Measurements from ENCODE around the gene PNRC2. TPM values are rescaled to one million over a fixed set of nuclear protein-coding genes. Genes with fewer than 3 reads are reported as not detected.

Gene PNRC2
- total and polyA plus RNA-seq, 7 donors: 39.5 to 179 (median 61.8) TPM

DNA sequence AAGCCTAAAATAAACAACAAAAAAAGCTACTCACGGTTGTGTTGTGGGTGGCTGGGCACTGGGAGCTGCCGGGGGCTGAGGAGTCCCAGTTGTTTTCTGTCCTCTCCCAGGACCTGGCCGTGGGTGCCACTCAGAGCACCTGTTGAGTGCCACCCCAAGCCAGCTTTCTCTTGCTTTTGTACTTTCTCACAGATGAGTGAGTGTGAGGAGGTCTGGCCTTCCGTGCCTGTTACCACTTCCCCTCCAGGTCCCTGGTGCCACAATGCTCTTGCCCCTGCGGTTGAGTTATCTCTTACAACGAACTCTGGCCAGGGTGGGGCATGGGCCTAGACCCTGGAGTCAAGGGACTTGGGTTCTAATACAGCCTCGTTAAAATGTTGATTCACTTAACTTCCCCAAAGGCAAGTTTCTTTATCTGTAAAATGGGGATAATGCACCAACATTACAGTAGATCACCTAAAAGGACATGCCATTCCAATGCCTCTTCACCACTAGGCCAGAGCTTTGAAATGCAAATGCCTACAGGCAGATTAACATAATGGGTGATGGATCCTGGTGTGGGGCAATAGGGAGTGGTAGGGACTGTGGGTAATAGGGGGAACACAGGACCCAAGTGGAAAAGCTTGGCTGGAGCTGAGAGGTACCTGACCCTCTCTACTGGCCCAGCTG is 46.3 kb upstream of the PNRC2 start, which contains the start of gene CNR2:
Gene CNR2 (minus strand): TSS at position 151 of the 669 bp plus-strand sequence. CDS start 37,745 bp downstream, outside the sequence.
- WGBS, 3 donors: 70 to 85% (median 77%) methylated on average over 7 of the region's 7 CpGs

GRCh38 chr1:23914921-23915320 is 44.7 kb upstream of the PNRC2 start:
- no peak overlapping the region for H3K27ac ChIP-seq
- H3K36me3 ChIP-seq (ENCODE audit: insufficient read depth in 1 of 2, low read depth in 1 of 2): no peaks in the 10 kb centered on the region
- WGBS, 3 donors: 96 to 97% (median 97%) methylated on average over 4 of the region's 4 CpGs
- no peak for ATAC-seq
- TF ChIP-seq, protein P1, sequence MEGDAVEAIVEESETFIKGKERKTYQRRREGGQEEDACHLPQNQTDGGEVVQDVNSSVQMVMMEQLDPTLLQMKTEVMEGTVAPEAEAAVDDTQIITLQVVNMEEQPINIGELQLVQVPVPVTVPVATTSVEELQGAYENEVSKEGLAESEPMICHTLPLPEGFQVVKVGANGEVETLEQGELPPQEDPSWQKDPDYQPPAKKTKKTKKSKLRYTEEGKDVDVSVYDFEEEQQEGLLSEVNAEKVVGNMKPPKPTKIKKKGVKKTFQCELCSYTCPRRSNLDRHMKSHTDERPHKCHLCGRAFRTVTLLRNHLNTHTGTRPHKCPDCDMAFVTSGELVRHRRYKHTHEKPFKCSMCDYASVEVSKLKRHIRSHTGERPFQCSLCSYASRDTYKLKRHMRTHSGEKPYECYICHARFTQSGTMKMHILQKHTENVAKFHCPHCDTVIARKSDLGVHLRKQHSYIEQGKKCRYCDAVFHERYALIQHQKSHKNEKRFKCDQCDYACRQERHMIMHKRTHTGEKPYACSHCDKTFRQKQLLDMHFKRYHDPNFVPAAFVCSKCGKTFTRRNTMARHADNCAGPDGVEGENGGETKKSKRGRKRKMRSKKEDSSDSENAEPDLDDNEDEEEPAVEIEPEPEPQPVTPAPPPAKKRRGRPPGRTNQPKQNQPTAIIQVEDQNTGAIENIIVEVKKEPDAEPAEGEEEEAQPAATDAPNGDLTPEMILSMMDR (IDR thresholded peaks at IDR 0.05): no peak
- DNase-seq: no peak
- H3K4me1 ChIP-seq: no peaks in the 10 kb centered on the region
- H3K27me3 ChIP-seq (ENCODE audit: insufficient read depth in 3 of 3, low read length in 2 of 3): no peaks in the 10 kb centered on the region
- intact Hi-C loops (cut with DNase I): loop anchor here in 1 of 2 donors (5.0 kb wide), 3 partner anchors 48 to 138 kb away; partner anchors contain the start of genes FUCA1 and PITHD1
- no peaks in the 10 kb centered on the region for H3K9me3 ChIP-seq
- H3K4me3 ChIP-seq: no peak overlapping the region

More for the DNA sequence above, 46.3 kb upstream of the PNRC2 start, which contains the start of gene CNR2:
- intact Hi-C loops (cut with DNase I): no loop called here
- Histone ChIP-seq H3K4me3 (no peak within 1 kb of the TSS), H3K4me1 (no peaks in the 10 kb centered on the region), H3K27me3 (ENCODE audit: insufficient read depth in 3 of 3, low read length in 2 of 3) (peaks cover 0 to 2% (median 0%) of the 10 kb centered on the region in 3 donors), H3K27ac (no peak within 1 kb of the TSS), H3K9me3 (no peaks in the 10 kb centered on the region), H3K36me3 (ENCODE audit: insufficient read depth in 1 of 2, low read depth in 1 of 2) (no peaks in the 10 kb centered on the region)
- DNase-seq (no peak), ATAC-seq (no peak)
- TF ChIP-seq, protein P1 (IDR thresholded peaks at IDR 0.05): no peak

GRCh38 chr1:23915466-23915865 is 44.2 kb upstream of the PNRC2 start:
- intact Hi-C loops (cut with DNase I): loop anchor here in 1 of 2 donors (5.0 kb wide), 3 partner anchors 48 to 138 kb away; partner anchors contain the start of genes FUCA1 and PITHD1
- Histone ChIP-seq H3K4me1 (peaks cover 4% of the 10 kb centered on the region), H3K36me3 (ENCODE audit: insufficient read depth in 1 of 2, low read depth in 1 of 2) (no peaks in the 10 kb centered on the region), H3K27ac (no peak overlapping the region), H3K4me3 (no peak overlapping the region), H3K9me3 (no peaks in the 10 kb centered on the region), H3K27me3 (ENCODE audit: insufficient read depth in 3 of 3, low read length in 2 of 3) (no peaks in the 10 kb centered on the region)
- ATAC-seq (no peak), DNase-seq (no peak)
- TF ChIP-seq, protein P1 (IDR thresholded peaks at IDR 0.05): no peak
- 92 to 95% (median 94%) methylated on average over 5 of the region's 5 CpGs for WGBS, 3 donors

- DNase-seq: no peak
- TF ChIP-seq, protein P1 (IDR thresholded peaks at IDR 0.05): peak; percentile 55
- peak; percentile 56 to 78 (median 68) for ATAC-seq
- no peak overlapping the region for H3K4me3 ChIP-seq
- WGBS, 3 donors: 56 to 60% (median 58%) methylated on average over 12 of the region's 12 CpGs
- no peaks in the 10 kb centered on the region for H3K27me3 ChIP-seq (ENCODE audit: insufficient read depth in 3 of 3, low read length in 2 of 3)
- H3K9me3 ChIP-seq: no peaks in the 10 kb centered on the region
- H3K36me3 ChIP-seq (ENCODE audit: insufficient read depth in 1 of 2, low read depth in 1 of 2): no peaks in the 10 kb centered on the region
- H3K27ac ChIP-seq: no peak overlapping the region
- intact Hi-C loops (cut with DNase I): loop anchor here in 1 of 2 donors (5.0 kb wide), 3 partner anchors 49 to 139 kb away; partner anchors contain the start of genes FUCA1 and PITHD1
- peaks cover 7% of the 10 kb centered on the region for H3K4me1 ChIP-seq
Measured at GRCh38 chr1:23916209-23917131, 43.2 kb upstream of the PNRC2 start.

All from psoas muscle (tissue), 8 donors.